ENCODE data around the gene EXOG. TPM values are rescaled to one million over a fixed set of nuclear protein-coding genes. Genes with fewer than 3 reads are reported as not detected.
A peak's percentile ranks its signal among the peaks of the same experiment; 100 is the strongest.

Gene EXOG
- total RNA-seq, 1 donor from 2014 or later, result 8.8 TPM

- Histone ChIP-seq H3K4me1 (no peaks in the 10 kb centered on the region), H3K9me3 (no peaks in the 10 kb centered on the region), H3K36me3 (no peaks in the 10 kb centered on the region), H3K27me3 (no peaks in the 10 kb centered on the region), H3K27ac (no peak overlapping the region), H3K4me3 (no peak overlapping the region)
- peak in 1 of 2 donors; percentile 25 for DNase-seq (ENCODE audit: extremely low spot score in 2 of 2)
- intact Hi-C loops (cut with DNase I), result no loop called here
- TF ChIP-seq POLR2AphosphoS5 (IDR thresholded peaks at IDR 0.05; ENCODE audit: insufficient read depth in 1 of 2, low read depth in 1 of 2), result no peak
- no peak for TF ChIP-seq POLR2A (IDR thresholded peaks at IDR 0.05)
- TF ChIP-seq, protein P1, sequence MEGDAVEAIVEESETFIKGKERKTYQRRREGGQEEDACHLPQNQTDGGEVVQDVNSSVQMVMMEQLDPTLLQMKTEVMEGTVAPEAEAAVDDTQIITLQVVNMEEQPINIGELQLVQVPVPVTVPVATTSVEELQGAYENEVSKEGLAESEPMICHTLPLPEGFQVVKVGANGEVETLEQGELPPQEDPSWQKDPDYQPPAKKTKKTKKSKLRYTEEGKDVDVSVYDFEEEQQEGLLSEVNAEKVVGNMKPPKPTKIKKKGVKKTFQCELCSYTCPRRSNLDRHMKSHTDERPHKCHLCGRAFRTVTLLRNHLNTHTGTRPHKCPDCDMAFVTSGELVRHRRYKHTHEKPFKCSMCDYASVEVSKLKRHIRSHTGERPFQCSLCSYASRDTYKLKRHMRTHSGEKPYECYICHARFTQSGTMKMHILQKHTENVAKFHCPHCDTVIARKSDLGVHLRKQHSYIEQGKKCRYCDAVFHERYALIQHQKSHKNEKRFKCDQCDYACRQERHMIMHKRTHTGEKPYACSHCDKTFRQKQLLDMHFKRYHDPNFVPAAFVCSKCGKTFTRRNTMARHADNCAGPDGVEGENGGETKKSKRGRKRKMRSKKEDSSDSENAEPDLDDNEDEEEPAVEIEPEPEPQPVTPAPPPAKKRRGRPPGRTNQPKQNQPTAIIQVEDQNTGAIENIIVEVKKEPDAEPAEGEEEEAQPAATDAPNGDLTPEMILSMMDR (IDR thresholded peaks at IDR 0.05), result no peak
These were observed 77.0 kb downstream of the EXOG start for GRCh38 chr3:38573111-38573510.

- Histone ChIP-seq H3K27ac (no peak overlapping the region), H3K9me3 (no peaks in the 10 kb centered on the region), H3K27me3 (no peaks in the 10 kb centered on the region), H3K4me1 (no peaks in the 10 kb centered on the region), H3K4me3 (no peak overlapping the region), H3K36me3 (no peaks in the 10 kb centered on the region)
- TF ChIP-seq POLR2AphosphoS5 (IDR thresholded peaks at IDR 0.05; ENCODE audit: insufficient read depth in 1 of 2, low read depth in 1 of 2) (no peak), POLR2A (IDR thresholded peaks at IDR 0.05) (no peak)
- TF ChIP-seq, protein P1 (IDR thresholded peaks at IDR 0.05), result no peak
- DNase-seq (ENCODE audit: extremely low spot score in 2 of 2), result peak; percentile 47 to 67
- intact Hi-C loops (cut with DNase I), result no loop called here
These were observed 77.4 kb downstream of the EXOG start for GRCh38 chr3:38573556-38573955.

DNA sequence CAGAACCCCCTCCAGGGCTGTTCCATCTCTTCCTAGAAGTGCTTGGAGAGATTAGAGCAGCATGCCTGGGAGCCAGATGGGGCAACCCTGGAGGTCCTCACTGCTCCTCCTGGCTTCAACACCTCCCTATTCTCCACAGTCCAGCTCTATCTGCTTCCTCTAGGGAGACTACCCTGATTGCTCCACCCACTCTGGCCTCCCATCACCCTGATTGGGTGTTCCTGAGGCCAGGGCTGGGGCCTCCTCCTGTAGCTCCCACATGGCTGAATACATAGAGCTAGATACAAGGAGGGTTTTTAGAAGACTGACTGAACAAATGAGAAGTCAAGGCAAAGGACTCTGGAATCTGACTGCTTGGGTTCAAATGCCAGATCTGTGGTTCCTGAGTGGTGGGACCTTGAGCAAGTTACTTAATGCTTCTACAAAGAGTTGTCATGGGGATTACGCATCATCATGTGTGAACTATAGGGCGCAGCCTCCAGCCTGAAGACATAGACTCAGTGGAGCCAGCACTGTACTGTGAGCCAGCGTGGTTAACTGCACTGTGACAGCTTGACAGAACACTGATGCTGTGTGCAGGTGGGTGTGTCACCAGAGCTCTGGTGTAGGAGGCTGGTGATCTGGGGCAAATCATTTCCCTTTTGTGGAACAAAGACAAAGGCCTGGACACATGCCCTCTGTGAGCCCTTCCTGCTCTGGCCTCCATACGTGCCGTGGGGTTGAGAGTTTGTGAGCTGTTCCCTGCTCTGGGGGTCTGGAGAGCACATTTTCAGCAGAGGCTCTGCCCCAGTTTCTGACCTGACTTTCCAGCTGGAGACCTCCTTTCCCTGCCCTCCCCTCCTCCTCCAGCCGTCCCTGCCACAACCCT is 78.5 kb downstream of the EXOG start:
- no peaks in the 10 kb centered on the region for H3K4me1 ChIP-seq
- no peaks in the 10 kb centered on the region for H3K9me3 ChIP-seq
- no peak for TF ChIP-seq POLR2AphosphoS5 (IDR thresholded peaks at IDR 0.05; ENCODE audit: insufficient read depth in 1 of 2, low read depth in 1 of 2)
- TF ChIP-seq, protein P1 (IDR thresholded peaks at IDR 0.05), result no peak
- TF ChIP-seq POLR2A (IDR thresholded peaks at IDR 0.05), result no peak
- no peak overlapping the region for H3K4me3 ChIP-seq
- H3K27ac ChIP-seq, result no peak overlapping the region
- intact Hi-C loops (cut with DNase I), result no loop called here
- no peaks in the 10 kb centered on the region for H3K36me3 ChIP-seq
- no peaks in the 10 kb centered on the region for H3K27me3 ChIP-seq
- DNase-seq (ENCODE audit: extremely low spot score in 2 of 2), result peak; percentile 47 to 55

- DNase-seq (ENCODE audit: extremely low spot score in 2 of 2), result peak in 1 of 2 donors; percentile 77
- Histone ChIP-seq H3K27me3 (no peaks in the 10 kb centered on the region), H3K4me1 (no peaks in the 10 kb centered on the region), H3K4me3 (no peak overlapping the region), H3K36me3 (no peaks in the 10 kb centered on the region), H3K9me3 (no peaks in the 10 kb centered on the region), H3K27ac (no peak overlapping the region)
- intact Hi-C loops (cut with DNase I), result no loop called here
- TF ChIP-seq POLR2AphosphoS5 (IDR thresholded peaks at IDR 0.05; ENCODE audit: insufficient read depth in 1 of 2, low read depth in 1 of 2) (no peak), POLR2A (IDR thresholded peaks at IDR 0.05) (no peak)
- TF ChIP-seq, protein P1 (IDR thresholded peaks at IDR 0.05), result no peak
These were observed 79.2 kb downstream of the EXOG start for GRCh38 chr3:38575279-38575843.

Small RNA genes lying within 50 kb of the gene (small RNA-seq; reads per million reads assigned to genes)
- not detected for gene RF00019

Other genes with a start within 250 kb of the EXOG start
- gene SLC22A13, start 230.5 kb upstream of the EXOG start, total RNA-seq, result not detected
- 0.49 TPM for gene SLC22A14, start 214.0 kb upstream of the EXOG start, total RNA-seq
- gene XYLB, start 149.6 kb upstream of the EXOG start, total RNA-seq, result 3.4 TPM
- 3.7 TPM for gene ACVR2B, start 42.5 kb upstream of the EXOG start, total RNA-seq
- 9.3 TPM for gene SCN5A, start 153.3 kb downstream of the EXOG start, total RNA-seq